Measurements from ENCODE around the gene UMAD1. TPM values are rescaled to one million over a fixed set of nuclear protein-coding genes. Genes with fewer than 3 reads are reported as not detected.

The UMAD1 gene
- total and polyA plus RNA-seq, 2 donors from 2014 or later = 18.0 to 20.3 TPM

DNA sequence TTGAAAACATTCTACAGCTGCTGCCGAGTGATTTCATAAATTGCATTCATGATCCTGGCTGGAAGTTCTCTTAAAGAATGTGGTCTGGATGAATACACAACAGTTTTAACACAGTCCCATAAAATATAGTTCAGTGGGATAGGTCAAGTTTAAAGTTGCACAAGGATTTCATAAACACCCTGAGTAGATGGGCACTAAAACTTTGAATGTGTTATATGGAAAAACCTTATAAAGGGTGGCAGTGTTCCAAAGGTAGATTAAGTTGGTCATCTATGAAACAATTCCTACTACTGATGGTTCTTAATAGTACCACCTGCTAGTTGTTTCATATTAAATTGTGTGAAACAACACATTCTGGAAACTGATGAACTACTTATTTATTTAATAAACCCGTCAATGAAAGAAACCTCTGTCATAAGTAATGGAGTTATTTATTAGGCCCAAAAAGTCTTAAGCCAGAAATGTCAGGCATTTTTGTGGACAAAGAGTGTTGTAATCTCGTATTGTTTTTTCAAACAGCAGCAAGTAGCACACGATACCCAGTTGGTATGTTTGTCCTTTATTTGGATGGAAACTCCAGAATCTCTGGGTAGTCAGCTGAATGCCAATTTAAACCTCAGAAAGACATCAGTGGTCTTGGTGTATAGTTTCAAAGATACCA is 92.2 kb downstream of the UMAD1 start:
- no peak for FAIRE-seq
- H3K4me3 ChIP-seq (ENCODE audit: low read length in 3 of 3) = no peak overlapping the region
- intact Hi-C loops (cut with DNase I) = no loop called here

DNA sequence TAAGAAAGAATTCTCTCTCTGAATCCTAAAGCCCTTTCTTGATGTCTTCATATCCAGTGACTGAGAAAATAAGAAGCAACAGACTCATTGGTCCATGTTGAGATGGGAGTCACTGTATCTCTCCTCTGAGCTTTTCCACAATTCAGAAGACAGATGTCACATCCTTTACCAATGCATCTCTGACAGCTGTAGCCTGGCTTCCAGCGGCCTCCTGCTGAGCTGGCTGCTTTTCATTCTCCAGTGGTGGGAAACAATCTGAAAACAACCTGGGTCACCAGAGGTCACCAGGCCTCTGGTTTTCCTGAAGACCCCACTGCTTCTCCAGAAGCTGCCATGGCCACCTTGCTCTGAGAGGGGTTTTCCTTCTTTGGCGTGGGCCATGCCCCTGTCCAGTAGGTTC is 96.1 kb downstream of the UMAD1 start:
- Histone ChIP-seq H3K27me3 (ENCODE audit: control insufficient read depth, insufficient read depth, low read length) (no peaks in the 10 kb centered on the region), H3K27ac (ENCODE audit: low read depth in 2 of 2, low read length in 2 of 2) (no peak overlapping the region), H3K4me3 (ENCODE audit: low read length in 3 of 3) (no peak overlapping the region), H3K9me3 (ENCODE audit: control insufficient read depth in 2 of 3, insufficient read depth in 1 of 3, low read length in 3 of 3) (no peaks in the 10 kb centered on the region), H3K4me1 (ENCODE audit: control insufficient read depth in 2 of 3, insufficient read depth in 2 of 3, low read depth in 1 of 3, low read length in 3 of 3) (no peaks in the 10 kb centered on the region), H3K36me3 (ENCODE audit: control insufficient read depth in 2 of 3, insufficient read depth in 3 of 3, low read length in 3 of 3) (no peaks in the 10 kb centered on the region), H3K9ac (ENCODE audit: low read length in 3 of 3) (no peak overlapping the region)
- intact Hi-C loops (cut with DNase I) = no loop called here
- TF ChIP-seq, protein P1, sequence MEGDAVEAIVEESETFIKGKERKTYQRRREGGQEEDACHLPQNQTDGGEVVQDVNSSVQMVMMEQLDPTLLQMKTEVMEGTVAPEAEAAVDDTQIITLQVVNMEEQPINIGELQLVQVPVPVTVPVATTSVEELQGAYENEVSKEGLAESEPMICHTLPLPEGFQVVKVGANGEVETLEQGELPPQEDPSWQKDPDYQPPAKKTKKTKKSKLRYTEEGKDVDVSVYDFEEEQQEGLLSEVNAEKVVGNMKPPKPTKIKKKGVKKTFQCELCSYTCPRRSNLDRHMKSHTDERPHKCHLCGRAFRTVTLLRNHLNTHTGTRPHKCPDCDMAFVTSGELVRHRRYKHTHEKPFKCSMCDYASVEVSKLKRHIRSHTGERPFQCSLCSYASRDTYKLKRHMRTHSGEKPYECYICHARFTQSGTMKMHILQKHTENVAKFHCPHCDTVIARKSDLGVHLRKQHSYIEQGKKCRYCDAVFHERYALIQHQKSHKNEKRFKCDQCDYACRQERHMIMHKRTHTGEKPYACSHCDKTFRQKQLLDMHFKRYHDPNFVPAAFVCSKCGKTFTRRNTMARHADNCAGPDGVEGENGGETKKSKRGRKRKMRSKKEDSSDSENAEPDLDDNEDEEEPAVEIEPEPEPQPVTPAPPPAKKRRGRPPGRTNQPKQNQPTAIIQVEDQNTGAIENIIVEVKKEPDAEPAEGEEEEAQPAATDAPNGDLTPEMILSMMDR (IDR thresholded peaks at IDR 0.05; ENCODE audit: borderline replicate concordance, extremely low read depth, insufficient read depth) = no peak
- FAIRE-seq (no peak), DNase-seq (no peak)

More for the DNA sequence above, 92.2 kb downstream of the UMAD1 start:
- no peaks in the 10 kb centered on the region for H3K9me3 ChIP-seq (ENCODE audit: control insufficient read depth in 2 of 3, insufficient read depth in 1 of 3, low read length in 3 of 3)
- DNase-seq = peak in 2 of 5 donors; percentile 12 to 35
- no peaks in the 10 kb centered on the region for H3K36me3 ChIP-seq (ENCODE audit: control insufficient read depth in 2 of 3, insufficient read depth in 3 of 3, low read length in 3 of 3)
- no peak overlapping the region for H3K9ac ChIP-seq (ENCODE audit: low read length in 3 of 3)
- no peaks in the 10 kb centered on the region for H3K27me3 ChIP-seq (ENCODE audit: control insufficient read depth, insufficient read depth, low read length)
- H3K4me1 ChIP-seq (ENCODE audit: control insufficient read depth in 2 of 3, insufficient read depth in 2 of 3, low read depth in 1 of 3, low read length in 3 of 3) = no peaks in the 10 kb centered on the region
- TF ChIP-seq, protein P1 (IDR thresholded peaks at IDR 0.05; ENCODE audit: borderline replicate concordance, extremely low read depth, insufficient read depth) = no peak
- no peak overlapping the region for H3K27ac ChIP-seq (ENCODE audit: low read depth in 2 of 2, low read length in 2 of 2)

DNA sequence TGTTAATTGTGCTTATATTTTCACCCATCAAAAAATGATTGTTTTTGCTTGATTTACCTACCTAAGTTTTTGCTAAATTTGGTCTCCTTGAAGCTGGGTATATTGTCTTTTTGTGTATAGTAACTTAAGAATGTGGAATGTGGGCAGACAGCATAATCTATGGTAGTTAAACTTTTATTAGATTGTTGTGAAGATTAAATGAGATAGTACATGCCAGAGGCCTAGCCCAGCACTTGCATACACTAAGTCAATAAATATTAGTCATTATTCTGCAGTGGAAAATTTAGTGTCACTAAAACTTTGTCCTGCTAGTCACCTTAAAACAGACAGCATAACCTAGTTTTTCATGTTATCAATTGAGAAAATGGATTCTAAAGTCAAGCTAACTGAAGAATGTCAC is 97.1 kb downstream of the UMAD1 start:
- FAIRE-seq (no peak), DNase-seq (no peak)
- Histone ChIP-seq H3K9me3 (ENCODE audit: control insufficient read depth in 2 of 3, insufficient read depth in 1 of 3, low read length in 3 of 3) (no peaks in the 10 kb centered on the region), H3K27ac (ENCODE audit: low read depth in 2 of 2, low read length in 2 of 2) (no peak overlapping the region), H3K36me3 (ENCODE audit: control insufficient read depth in 2 of 3, insufficient read depth in 3 of 3, low read length in 3 of 3) (no peaks in the 10 kb centered on the region), H3K4me1 (ENCODE audit: control insufficient read depth in 2 of 3, insufficient read depth in 2 of 3, low read depth in 1 of 3, low read length in 3 of 3) (no peaks in the 10 kb centered on the region), H3K9ac (ENCODE audit: low read length in 3 of 3) (no peak overlapping the region), H3K4me3 (ENCODE audit: low read length in 3 of 3) (no peak overlapping the region), H3K27me3 (ENCODE audit: control insufficient read depth, insufficient read depth, low read length) (no peaks in the 10 kb centered on the region)
- TF ChIP-seq, protein P1 (IDR thresholded peaks at IDR 0.05; ENCODE audit: borderline replicate concordance, extremely low read depth, insufficient read depth) = no peak
- intact Hi-C loops (cut with DNase I) = no loop called here

DNA sequence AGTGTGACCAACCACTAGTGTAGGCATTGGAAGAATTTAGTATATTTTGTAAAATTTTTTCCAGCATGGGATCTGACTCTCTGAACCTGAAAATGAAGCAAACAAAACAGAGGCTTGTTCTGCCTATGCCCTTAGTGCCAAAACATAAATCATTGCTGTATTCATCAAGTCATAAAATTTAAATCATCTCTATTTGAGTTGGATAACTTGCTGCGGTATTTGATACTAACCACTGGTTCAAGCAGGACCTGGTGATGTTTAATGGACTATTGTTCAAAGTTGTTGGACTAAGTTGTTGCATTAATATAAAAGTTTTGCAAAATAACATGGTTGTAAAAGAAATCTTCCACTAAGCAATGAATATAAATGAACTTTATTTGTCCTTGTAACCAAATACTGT is 97.6 kb downstream of the UMAD1 start:
- Histone ChIP-seq H3K27me3 (ENCODE audit: control insufficient read depth, insufficient read depth, low read length) (no peaks in the 10 kb centered on the region), H3K27ac (ENCODE audit: low read depth in 2 of 2, low read length in 2 of 2) (no peak overlapping the region), H3K4me1 (ENCODE audit: control insufficient read depth in 2 of 3, insufficient read depth in 2 of 3, low read depth in 1 of 3, low read length in 3 of 3) (no peaks in the 10 kb centered on the region), H3K4me3 (ENCODE audit: low read length in 3 of 3) (no peak overlapping the region), H3K36me3 (ENCODE audit: control insufficient read depth in 2 of 3, insufficient read depth in 3 of 3, low read length in 3 of 3) (no peaks in the 10 kb centered on the region), H3K9ac (ENCODE audit: low read length in 3 of 3) (no peak overlapping the region), H3K9me3 (ENCODE audit: control insufficient read depth in 2 of 3, insufficient read depth in 1 of 3, low read length in 3 of 3) (no peaks in the 10 kb centered on the region)
- DNase-seq (no peak), FAIRE-seq (no peak)
- TF ChIP-seq, protein P1 (IDR thresholded peaks at IDR 0.05; ENCODE audit: borderline replicate concordance, extremely low read depth, insufficient read depth) = no peak
- intact Hi-C loops (cut with DNase I) = no loop called here
